ENCODE data around the gene TEAD1. TPM values are rescaled to one million over a fixed set of nuclear protein-coding genes. Genes with fewer than 3 reads are reported as not detected.

Gene TEAD1
- total RNA-seq, 2 experiments from 2014 or later, result 0.11 TPM; not detected in 1

DNA sequence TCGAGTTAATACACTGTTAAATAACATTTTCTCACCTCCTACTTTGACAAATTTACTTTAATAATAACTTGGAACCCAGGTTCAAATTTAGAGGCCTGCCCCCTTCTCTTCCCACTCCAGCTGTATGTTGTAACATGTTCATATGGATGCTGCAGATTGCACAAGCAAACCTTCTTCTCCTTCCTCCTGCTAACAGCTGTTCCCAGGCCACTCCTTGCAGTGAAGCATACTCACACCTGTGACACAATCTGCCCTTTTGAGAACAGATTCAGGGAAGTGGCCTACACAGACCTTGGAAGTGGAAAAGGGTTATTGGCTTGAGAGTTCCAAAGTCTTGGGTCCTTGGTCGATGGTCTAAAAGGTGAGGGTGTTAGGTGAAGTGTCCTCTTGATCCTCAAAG is 131.9 kb downstream of the TEAD1 start:
- H3K4me3 ChIP-seq (ENCODE audit: low read length), result no peak overlapping the region
- H3K4me1 ChIP-seq (ENCODE audit: insufficient read depth, low read length), result no peaks in the 10 kb centered on the region
- no peak overlapping the region for H3K27ac ChIP-seq (ENCODE audit: low read depth in 1 of 2, low read length in 2 of 2)
- no peaks in the 10 kb centered on the region for H3K4me1 Mint-ChIP-seq (ENCODE audit: low read depth)
- peaks cover 63% of the 10 kb centered on the region for H3K27me3 Mint-ChIP-seq
- CTCF ChIA-PET, result no interaction called here
- no peaks in the 10 kb centered on the region for H3K9me3 ChIP-seq (ENCODE audit: control insufficient read depth in 1 of 2, insufficient read depth in 1 of 2, low read length in 2 of 2)
- no peak for DNase-seq
- POLR2A ChIA-PET, result interaction anchor here (0.7 kb wide), 1 partner anchor 9 kb away, joined by 3 read pairs; no protein-coding TSS in a partner anchor
- H3K27ac Mint-ChIP-seq, result no peak overlapping the region
- H3K36me3 Mint-ChIP-seq (ENCODE audit: low read depth), result no peaks in the 10 kb centered on the region
- intact Hi-C loops (cut with DNase I, micrococcal nuclease), result no loop called here
- H3K36me3 ChIP-seq (ENCODE audit: insufficient read depth, low read length), result no peaks in the 10 kb centered on the region
- no peak for ATAC-seq (ENCODE audit: poor library complexity)
- no peaks in the 10 kb centered on the region for H3K9me3 Mint-ChIP-seq
- H3K4me3 Mint-ChIP-seq, result no peak overlapping the region
- TF ChIP-seq, protein P1, sequence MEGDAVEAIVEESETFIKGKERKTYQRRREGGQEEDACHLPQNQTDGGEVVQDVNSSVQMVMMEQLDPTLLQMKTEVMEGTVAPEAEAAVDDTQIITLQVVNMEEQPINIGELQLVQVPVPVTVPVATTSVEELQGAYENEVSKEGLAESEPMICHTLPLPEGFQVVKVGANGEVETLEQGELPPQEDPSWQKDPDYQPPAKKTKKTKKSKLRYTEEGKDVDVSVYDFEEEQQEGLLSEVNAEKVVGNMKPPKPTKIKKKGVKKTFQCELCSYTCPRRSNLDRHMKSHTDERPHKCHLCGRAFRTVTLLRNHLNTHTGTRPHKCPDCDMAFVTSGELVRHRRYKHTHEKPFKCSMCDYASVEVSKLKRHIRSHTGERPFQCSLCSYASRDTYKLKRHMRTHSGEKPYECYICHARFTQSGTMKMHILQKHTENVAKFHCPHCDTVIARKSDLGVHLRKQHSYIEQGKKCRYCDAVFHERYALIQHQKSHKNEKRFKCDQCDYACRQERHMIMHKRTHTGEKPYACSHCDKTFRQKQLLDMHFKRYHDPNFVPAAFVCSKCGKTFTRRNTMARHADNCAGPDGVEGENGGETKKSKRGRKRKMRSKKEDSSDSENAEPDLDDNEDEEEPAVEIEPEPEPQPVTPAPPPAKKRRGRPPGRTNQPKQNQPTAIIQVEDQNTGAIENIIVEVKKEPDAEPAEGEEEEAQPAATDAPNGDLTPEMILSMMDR (IDR thresholded peaks at IDR 0.05), result no peak
- H3K27me3 ChIP-seq (ENCODE audit: control insufficient read depth in 1 of 2, insufficient read depth in 2 of 2, low read length in 2 of 2), result peaks cover 15 to 16% of the 10 kb centered on the region in 2 experiments

DNA sequence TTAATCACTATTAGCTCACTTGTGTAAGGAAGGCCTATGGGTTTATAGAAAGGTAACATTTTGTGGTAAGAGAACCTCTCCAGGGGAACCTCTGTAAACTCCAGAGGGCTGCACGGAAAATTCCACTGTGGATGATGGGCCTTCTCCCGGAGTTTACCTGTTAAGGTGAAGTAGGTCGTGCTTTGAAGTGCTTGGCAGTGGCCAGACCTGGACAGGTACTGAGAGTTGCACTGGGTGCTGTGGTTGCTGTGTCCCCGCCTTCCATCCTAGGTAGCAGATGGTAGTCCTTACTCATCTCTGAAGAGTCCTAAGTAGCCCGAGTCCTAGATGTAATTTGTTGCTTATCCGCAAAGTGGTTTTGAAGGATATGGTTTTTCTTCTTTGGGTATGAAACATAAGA is 133.4 kb downstream of the TEAD1 start:
- TF ChIP-seq, protein P1 (IDR thresholded peaks at IDR 0.05), result no peak
- ChIA-PET POLR2A (no interaction called here), CTCF (no interaction called here)
- Mint-ChIP-seq H3K36me3 (ENCODE audit: low read depth) (no peaks in the 10 kb centered on the region), H3K4me3 (no peak overlapping the region), H3K4me1 (ENCODE audit: low read depth) (no peaks in the 10 kb centered on the region), H3K9me3 (no peaks in the 10 kb centered on the region), H3K27ac (no peak overlapping the region), H3K27me3 (peaks cover 62% of the 10 kb centered on the region)
- ATAC-seq (ENCODE audit: poor library complexity), result no peak
- no peaks in the 10 kb centered on the region for H3K4me1 ChIP-seq (ENCODE audit: insufficient read depth, low read length)
- intact Hi-C loops (cut with DNase I, micrococcal nuclease), result no loop called here
- no peak overlapping the region for H3K27ac ChIP-seq (ENCODE audit: low read depth in 1 of 2, low read length in 2 of 2)
- H3K9me3 ChIP-seq (ENCODE audit: control insufficient read depth in 1 of 2, insufficient read depth in 1 of 2, low read length in 2 of 2), result no peaks in the 10 kb centered on the region
- peaks cover 9 to 11% of the 10 kb centered on the region in 2 experiments for H3K27me3 ChIP-seq (ENCODE audit: control insufficient read depth in 1 of 2, insufficient read depth in 2 of 2, low read length in 2 of 2)
- H3K36me3 ChIP-seq (ENCODE audit: insufficient read depth, low read length), result no peaks in the 10 kb centered on the region
- no peak overlapping the region for H3K4me3 ChIP-seq (ENCODE audit: low read length)
- DNase-seq, result no peak

- H3K9me3 ChIP-seq (ENCODE audit: control insufficient read depth in 1 of 2, insufficient read depth in 1 of 2, low read length in 2 of 2), result no peaks in the 10 kb centered on the region
- TF ChIP-seq, protein P1 (IDR thresholded peaks at IDR 0.05), result no peak
- Mint-ChIP-seq H3K4me1 (ENCODE audit: low read depth) (no peaks in the 10 kb centered on the region), H3K27me3 (peaks cover 61% of the 10 kb centered on the region), H3K27ac (no peak overlapping the region), H3K4me3 (no peak overlapping the region), H3K36me3 (ENCODE audit: low read depth) (no peaks in the 10 kb centered on the region), H3K9me3 (no peaks in the 10 kb centered on the region)
- ChIA-PET POLR2A (no interaction called here), CTCF (no interaction called here)
- H3K4me3 ChIP-seq (ENCODE audit: low read length), result no peak overlapping the region
- no peaks in the 10 kb centered on the region for H3K4me1 ChIP-seq (ENCODE audit: insufficient read depth, low read length)
- DNase-seq, result no peak
- no peak for ATAC-seq (ENCODE audit: poor library complexity)
- no peaks in the 10 kb centered on the region for H3K36me3 ChIP-seq (ENCODE audit: insufficient read depth, low read length)
- intact Hi-C loops (cut with DNase I, micrococcal nuclease), result no loop called here
- H3K27me3 ChIP-seq (ENCODE audit: control insufficient read depth in 1 of 2, insufficient read depth in 2 of 2, low read length in 2 of 2), result peaks cover 9% of the 10 kb centered on the region in 2 experiments
- H3K27ac ChIP-seq (ENCODE audit: low read depth in 1 of 2, low read length in 2 of 2), result no peak overlapping the region
Observed at GRCh38 chr11:12808519-12808918, 134.3 kb downstream of the TEAD1 start.
